DOHH2 (cell line): ENCODE data around the gene CHI3L1.

ENCODE experiments used
- H3F3A ChIP-seq: fragments of 200-600 bp; sonication (generic), shearing (Covaris generic); 2 replicates; pipeline ENCODE4 v1.6.0; 2016; ENCODE audit warnings: antibody characterized with exemption, mild to moderate bottlenecking; ENCODE audit not compliant: control insufficient read depth, insufficient read depth
- H3K27ac ChIP-seq: fragments of 200-600 bp; sonication (generic); 2 replicates; pipeline ENCODE4 v1.5.1; 2014; ENCODE audit warnings: low read depth, mild to moderate bottlenecking, low read length, moderate library complexity
- H3K27me3 ChIP-seq: fragments of 200-600 bp; sonication (generic); 2 replicates; pipeline ENCODE4 v1.6.1; 2014; ENCODE audit warnings: mild to moderate bottlenecking, low read length, mixed read lengths; ENCODE audit not compliant: control insufficient read depth
- H3K36me3 ChIP-seq: fragments of 200-600 bp; sonication (generic); 2 replicates; pipeline ENCODE4 v1.6.1; 2014; ENCODE audit warnings: mild to moderate bottlenecking, low read length, moderate library complexity, mixed read lengths; ENCODE audit not compliant: control insufficient read depth
- H3K4me1 ChIP-seq: fragments of 200-600 bp; sonication (generic); 2 replicates; pipeline ENCODE4 v1.6.1; 2014; ENCODE audit warnings: mild to moderate bottlenecking, low read length, mixed read lengths; ENCODE audit not compliant: control insufficient read depth
- H3K4me2 ChIP-seq: fragments of 200-600 bp; sonication (generic); 2 replicates; pipeline ENCODE4 v1.6.0; 2014; ENCODE audit warnings: mild to moderate bottlenecking, low read length, moderate library complexity
- H3K4me3 ChIP-seq: fragments of 200-600 bp; sonication (generic); 2 replicates; pipeline ENCODE4 v1.5.1; 2014; ENCODE audit warnings: mild to moderate bottlenecking, low read length, mixed read lengths
- H3K79me2 ChIP-seq: fragments of 200-600 bp; sonication (generic); 2 replicates; pipeline ENCODE4 v1.6.1; 2014; ENCODE audit warnings: mild to moderate bottlenecking, low read length, mixed read lengths; ENCODE audit not compliant: control insufficient read depth
- H3K9me2 ChIP-seq: fragments of 200-600 bp; sonication (generic); replicated peaks from 2 replicates; pipeline ENCODE4 v1.6.1; 2014; ENCODE audit warnings: mild to moderate bottlenecking, low read length, mixed read lengths; ENCODE audit not compliant: control insufficient read depth
- H3K9me3 ChIP-seq: fragments of 200-600 bp; sonication (generic); 2 replicates; pipeline ENCODE4 v1.6.1; 2014; ENCODE audit warnings: antibody characterized with exemption, low read length, mixed read lengths; ENCODE audit not compliant: control insufficient read depth, insufficient read depth
- H4K20me1 ChIP-seq: fragments of 200-600 bp; sonication (generic); 2 replicates; pipeline ENCODE4 v1.6.0; 2014; ENCODE audit warnings: low read depth, mild to moderate bottlenecking, antibody characterized with exemption, low read length, moderate library complexity; ENCODE audit not compliant: control insufficient read depth, insufficient read depth
- CTCF ChIP-seq: fragments of 200-600 bp; sonication (generic); IDR thresholded peaks from one replicate; pipeline ENCODE4 v1.5.1; 2014; ENCODE audit warnings: antibody characterized with exemption, mild to moderate bottlenecking, low read depth, low read length; ENCODE audit not compliant: poor library complexity, severe bottlenecking
- EZH2phosphoT487 ChIP-seq: fragments of 200-600 bp; sonication (generic); IDR thresholded peaks from 2 replicates; pipeline ENCODE4 v1.6.1; 2017; ENCODE audit warnings: borderline replicate concordance, mild to moderate bottlenecking, antibody characterized with exemption, low read length, moderate library complexity, mixed read lengths

CHI3L1 gene

DNA sequence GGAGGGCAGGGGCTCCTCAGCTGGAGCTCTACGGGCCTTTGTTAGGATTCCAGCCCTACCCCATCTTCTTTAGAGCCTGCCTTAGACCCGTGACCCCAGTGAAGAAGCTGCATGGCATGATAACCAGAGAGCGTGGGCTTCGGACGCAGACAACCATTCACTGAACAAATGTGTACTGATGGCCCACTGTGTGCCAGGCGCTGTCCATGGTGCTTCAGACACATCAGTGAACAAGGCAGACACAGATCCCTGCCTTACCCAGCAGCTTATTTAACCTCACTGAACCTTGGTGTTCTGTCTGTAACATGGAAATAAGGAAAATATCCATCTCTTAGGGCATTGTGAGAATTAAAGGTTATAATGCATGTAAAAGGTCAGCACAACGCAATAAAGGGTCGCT lies 33.4 kb upstream of the CHI3L1 start:
- no peaks in the 10 kb centered on the region for H3K9me2 ChIP-seq
- H3K27ac ChIP-seq, result no peak overlapping the region
- no peaks in the 10 kb centered on the region for H3K9me3 ChIP-seq
- no peaks in the 10 kb centered on the region for H3K4me1 ChIP-seq
- H3F3A ChIP-seq, result no peaks in the 10 kb centered on the region
- H3K79me2 ChIP-seq, result no peaks in the 10 kb centered on the region
- H3K4me2 ChIP-seq, result no peak overlapping the region
- no peak overlapping the region for H3K4me3 ChIP-seq
- H3K27me3 ChIP-seq, result peaks cover 24% of the 10 kb centered on the region
- H4K20me1 ChIP-seq, result no peaks in the 10 kb centered on the region
- H3K36me3 ChIP-seq, result no peaks in the 10 kb centered on the region
- TF ChIP-seq EZH2phosphoT487 (no peak), CTCF (no peak)

GRCh38 chr1:203219171-203219570 lies 32.7 kb upstream of the CHI3L1 start:
- no peak overlapping the region for H3K4me2 ChIP-seq

DNA sequence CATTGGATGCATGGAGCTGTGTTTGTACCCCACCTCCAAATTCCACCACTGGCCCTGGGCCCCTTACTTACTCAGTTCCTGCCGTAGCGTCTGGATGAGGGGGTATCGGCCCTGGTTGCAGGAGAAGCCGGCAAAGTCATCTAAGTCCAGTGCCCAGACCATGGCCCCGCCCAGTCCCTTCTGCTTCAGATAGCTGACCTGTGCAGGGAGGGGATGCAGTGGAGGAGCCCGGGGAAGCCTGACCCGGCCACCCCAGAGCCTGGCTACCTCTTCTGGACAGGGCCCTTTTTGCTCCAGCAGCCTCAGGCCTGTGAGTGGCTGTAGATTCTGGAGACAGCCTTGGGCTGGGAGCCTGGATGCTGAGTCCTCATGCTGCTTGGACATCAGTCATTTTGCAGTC lies 31.2 kb upstream of the CHI3L1 start:
- Histone ChIP-seq H3F3A (no peaks in the 10 kb centered on the region), H3K4me1 (no peaks in the 10 kb centered on the region), H3K4me2 (no peak overlapping the region), H3K9me2 (no peaks in the 10 kb centered on the region), H3K4me3 (no peak overlapping the region), H3K27ac (no peak overlapping the region), H3K36me3 (no peaks in the 10 kb centered on the region), H3K79me2 (no peaks in the 10 kb centered on the region), H3K9me3 (no peaks in the 10 kb centered on the region), H3K27me3 (peaks cover 17% of the 10 kb centered on the region; the same call in 1 of the 2 replicates), H4K20me1 (no peaks in the 10 kb centered on the region)
- TF ChIP-seq EZH2phosphoT487 (no peak), CTCF (no peak)

More at GRCh38 chr1:203219171-203219570, 32.7 kb upstream of the CHI3L1 start:
- Histone ChIP-seq H3K4me1 (no peaks in the 10 kb centered on the region), H3K27ac (no peak overlapping the region), H3K4me3 (no peak overlapping the region), H3K36me3 (no peaks in the 10 kb centered on the region), H3K27me3 (peaks cover 18% of the 10 kb centered on the region; the same call in 1 of the 2 replicates), H3K79me2 (no peaks in the 10 kb centered on the region), H3K9me2 (no peaks in the 10 kb centered on the region), H3F3A (no peaks in the 10 kb centered on the region), H4K20me1 (no peaks in the 10 kb centered on the region), H3K9me3 (no peaks in the 10 kb centered on the region)
- TF ChIP-seq EZH2phosphoT487, result no peak
- TF ChIP-seq CTCF, result no peak
